A172 (cell line): Measurements from ENCODE around the gene KCNC4. TPM values are rescaled to one million over a fixed set of nuclear protein-coding genes. Genes with fewer than 3 reads are reported as not detected.

ENCODE experiments used
- DNase-seq: peaks from one replicate; pipeline ENCODE4 v3.0.0-alpha.2; 2015; ENCODE audit warnings: low spot score
- total RNA-seq: library from RNA; depleted of rRNA; stranded (reverse); fragments of >200 nt; shearing (Covaris generic); gene quantifications from 2 replicates; pipeline ENCODE4 v1.2.3, GENCODE V29; 2014; rRNA removed

The KCNC4 gene
- total RNA-seq, 1 experiment from 2014 or later, result 1.2 TPM

- DNase-seq, result no peak
These were observed 44.7 kb downstream of the KCNC4 start for GRCh38 chr1:110254604-110255391.

- no peak for DNase-seq
These were observed 45.3 kb downstream of the KCNC4 start for GRCh38 chr1:110255392-110255787.

- DNase-seq, result no peak
These were observed 48.6 kb downstream of the KCNC4 start for GRCh38 chr1:110258734-110259133.

- no peak for DNase-seq
These were observed 49.7 kb downstream of the KCNC4 start for GRCh38 chr1:110259770-110260169.

Other genes starting within 250 kb of the KCNC4 start
- gene AHCYL1, start 225.5 kb upstream of the KCNC4 start, total RNA-seq, result 36.6 and 37.6 TPM in 2 replicates
- gene STRIP1, start 175.7 kb upstream of the KCNC4 start, total RNA-seq, result 24.4 and 25.7 TPM in 2 replicates
- gene ALX3, start 139.6 kb upstream of the KCNC4 start, total RNA-seq, result not detected in 2 replicates
- gene UBL4B, start 97.9 kb upstream of the KCNC4 start, total RNA-seq, result 0.83 TPM in 1 of 2 replicates, not detected in the other
- gene SLC6A17, start 59.8 kb upstream of the KCNC4 start, total RNA-seq, result 0.33 and 0.34 TPM in 2 replicates
- 25.9 and 27.6 TPM in 2 replicates for gene RBM15, start 129.1 kb downstream of the KCNC4 start, total RNA-seq
- 31.0 and 35.0 TPM in 2 replicates for gene SLC16A4, start 180.7 kb downstream of the KCNC4 start, total RNA-seq
- 158 and 166 TPM in 2 replicates for gene LAMTOR5, start 197.4 kb downstream of the KCNC4 start, total RNA-seq
- not detected in 2 replicates for gene PROK1, start 240.8 kb downstream of the KCNC4 start, total RNA-seq